Pancreas (tissue), 10 donors: ENCODE measurements around the gene ZP1. TPM values are rescaled to one million over a fixed set of nuclear protein-coding genes. Genes with fewer than 3 reads are reported as not detected.

Experiments used
- ATAC-seq, 4 donors: fragments of 200-7000 bp; cut with Tn5 transposase; one replicate each; pipeline versions ENCODE4 v1.8.0 to v1.9.1; 2020; ENCODE audit warnings: mild to moderate bottlenecking in 4 of 4, moderate library complexity in 4 of 4
- DNase-seq, 6 donors: peaks; one replicate each; pipeline ENCODE4 v3.0.0-alpha.2; 2020
- FAIRE-seq: peaks from 2 replicates; lab custom pipeline; 2012; peaks lifted over from hg19 to GRCh38; lab: Jason Lieb, UNC
- H3K27ac ChIP-seq, 4 donors: fragments of 200-600 bp; sonication (generic); 1 replicate in 3 of 4; 2 replicates in 1 of 4; pipeline versions ENCODE4 v1.5.0 to v1.8.0; 2020
- H3K27me3 ChIP-seq, 4 donors: fragments of 200-600 bp; one replicate each; pipeline ENCODE4 v1.8.0; 2021
- H3K36me3 ChIP-seq, 3 donors: fragments of 200-600 bp; sonication (generic) in 1 of 3; one replicate each; pipeline versions ENCODE4 v1.5.0 to v1.8.0; 2020 to 2021
- H3K4me1 ChIP-seq, 3 donors: fragments of 200-600 bp; one replicate each; pipeline ENCODE4 v1.8.0; 2021
- H3K4me3 ChIP-seq, 4 donors: fragments of 200-600 bp; sonication (generic) in 2 of 4; one replicate each; pipeline versions ENCODE4 v1.5.0 to v1.8.0; 2020 to 2021
- H3K9me3 ChIP-seq, 4 donors: fragments of 200-600 bp; one replicate each; pipeline ENCODE4 v1.8.0; 2021
- CTCF ChIP-seq, 4 donors: fragments of 200-600 bp; sonication (generic) in 3 of 4; IDR thresholded peaks; one replicate each; pipeline versions ENCODE4 v1.5.0 to v1.8.0; 2021; ENCODE audit warnings: antibody characterized with exemption in 4 of 4
- WGBS, 2 donors: extraction: QIAGEN DNeasy Blood & Tissue Kit; methylation state at CpG; one replicate each; pipeline ENCODE4 v1.1.7; 2013; 5-methylcytosine and 5-hydroxymethylcytosine counted together
- intact Hi-C, 3 donors: fragments of 100-400 bp; cut with DNase I; formaldehyde crosslinking; loops; one replicate each; pipeline versions ENCODE4 v1.11.1 to v1.14.2; 2022
- polyA plus RNA-seq, 2 donors: library from polyadenylated mRNA; stranded (reverse); fragments of 200-250 nt; gene quantifications; one replicate each; pipeline ENCODE4 v1.2.3, GENCODE V29; 2013
- total RNA-seq, 6 donors: library from RNA; stranded (reverse); fragmentation: NEBNext Ultra II Directional in 4 of 6; extraction: Animal tissue kit (Norgen Biotek cat#: 25700) in 4 of 6; gene quantifications; one replicate each; pipeline versions ENCODE4 v1.2.1 to v1.2.4, GENCODE V29; 2021 to 2023
- donor health status: healthy with polysubstance abuse.
- donor health status: DM: no; HTN: no; CAD: no; lungs with moderate emphysema.
- donor health status: DM: no; HTN: no; CAD: no.
- donor health status: control.
- donor health status: control.
- donor health status: Bipolar disorder and iron deficiency.
- donor health status: DM: yes; HTN: yes; CAD: no.
- donor health status: DM: no; HTN: no; CAD: no.
- donor health status: DM: no; HTN: no; CAD: no.
- donor health status: DM: yes; HTN: yes; CAD: no.

Gene ZP1
- total and polyA plus RNA-seq, 8 donors, result 0.34 to 1.5 TPM; not detected in 6

- no peak for ATAC-seq
- Histone ChIP-seq H3K9me3 (no peaks in the 10 kb centered on the region), H3K27ac (no peak overlapping the region), H3K27me3 (no peaks in the 10 kb centered on the region), H3K36me3 (no peaks in the 10 kb centered on the region), H3K4me3 (no peak overlapping the region), H3K4me1 (peaks cover 5 to 13% (median 7%) of the 10 kb centered on the region in 3 donors)
- no peak for FAIRE-seq
- TF ChIP-seq CTCF (IDR thresholded peaks at IDR 0.05), result no peak
- no peak for DNase-seq
- intact Hi-C loops, result no loop called here
- WGBS, 2 donors, result 86 to 89% methylated on average over 7 of the region's 7 CpGs
Measured at GRCh38 chr11:60875366-60876167, 8.2 kb downstream of the ZP1 start.

DNA sequence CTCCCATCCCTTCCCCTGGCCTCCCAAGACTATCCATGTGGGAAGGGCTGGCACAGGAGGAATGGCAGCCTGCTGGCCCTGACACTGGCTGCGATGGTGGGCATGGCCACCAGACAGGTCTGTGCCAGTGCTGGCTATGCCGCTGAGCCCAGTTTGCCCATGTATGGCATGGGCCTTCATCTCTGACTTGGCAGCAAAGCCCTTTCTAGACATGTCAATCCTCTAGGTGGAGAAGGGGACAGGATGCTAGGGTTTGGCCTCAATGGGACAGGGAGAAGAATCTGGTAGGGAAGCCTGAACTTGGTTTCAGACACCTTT is 8.8 kb downstream of the ZP1 start:
- 94 to 96% methylated on average over 2 of the region's 2 CpGs for WGBS, 2 donors
- H3K27ac ChIP-seq, result no peak overlapping the region
- ATAC-seq (no peak), FAIRE-seq (no peak), DNase-seq (no peak)
- H3K4me1 ChIP-seq, result peaks cover 7 to 17% (median 13%) of the 10 kb centered on the region in 3 donors
- no peak for TF ChIP-seq CTCF (IDR thresholded peaks at IDR 0.05)
- H3K9me3 ChIP-seq, result no peaks in the 10 kb centered on the region
- H3K4me3 ChIP-seq, result no peak overlapping the region
- no peaks in the 10 kb centered on the region for H3K27me3 ChIP-seq
- H3K36me3 ChIP-seq, result no peaks in the 10 kb centered on the region
- intact Hi-C loops, result no loop called here

DNA sequence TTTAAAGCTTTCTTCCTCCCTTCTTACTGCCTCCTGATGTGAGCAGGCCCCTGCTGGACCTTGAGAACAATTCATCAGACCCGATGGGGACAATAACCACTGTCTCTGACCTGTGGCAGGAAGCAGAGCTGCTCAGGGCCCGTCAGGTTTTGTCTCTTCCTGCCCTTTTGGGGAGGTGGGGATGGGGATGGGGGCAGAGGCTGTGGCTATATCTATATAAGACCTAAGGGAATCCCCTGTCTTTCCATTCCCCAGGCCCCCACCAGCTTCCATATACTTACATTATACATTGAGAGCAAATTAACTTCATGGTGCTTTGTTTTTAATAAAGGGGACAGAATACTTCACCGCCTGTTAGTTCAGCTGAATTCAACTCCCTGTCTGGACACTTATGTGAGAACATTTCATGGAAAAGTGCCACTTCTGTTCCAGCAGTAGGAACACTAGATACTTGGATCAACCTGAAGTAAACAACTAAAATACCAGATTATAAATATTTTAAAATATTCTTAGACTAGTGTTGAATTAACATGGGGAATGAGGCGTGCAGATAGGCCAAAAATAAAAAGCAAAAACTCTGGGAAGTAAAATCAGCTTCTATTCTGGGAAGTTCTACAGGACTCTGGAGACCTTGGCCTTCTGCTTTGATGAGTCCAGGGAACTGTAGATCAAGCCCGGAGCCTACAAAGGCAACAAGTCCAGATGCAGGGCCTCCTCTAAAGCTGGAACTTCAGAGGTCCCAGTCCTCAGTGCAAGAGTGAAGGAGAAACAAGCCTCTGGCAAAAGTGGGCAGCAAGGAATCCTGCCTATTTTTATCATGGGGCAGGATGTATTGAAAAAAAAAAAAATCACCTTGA is 11.1 kb downstream of the ZP1 start:
- FAIRE-seq, result no peak
- ATAC-seq, result no peak
- Histone ChIP-seq H3K4me1 (peaks cover 7 to 17% (median 15%) of the 10 kb centered on the region in 3 donors), H3K27me3 (no peaks in the 10 kb centered on the region), H3K9me3 (no peaks in the 10 kb centered on the region), H3K36me3 (no peaks in the 10 kb centered on the region), H3K4me3 (no peak overlapping the region), H3K27ac (no peak overlapping the region)
- DNase-seq, result no peak
- WGBS, 2 donors, result 75 to 76% methylated on average over 5 of the region's 5 CpGs
- intact Hi-C loops, result no loop called here
- TF ChIP-seq CTCF (IDR thresholded peaks at IDR 0.05), result no peak

DNA sequence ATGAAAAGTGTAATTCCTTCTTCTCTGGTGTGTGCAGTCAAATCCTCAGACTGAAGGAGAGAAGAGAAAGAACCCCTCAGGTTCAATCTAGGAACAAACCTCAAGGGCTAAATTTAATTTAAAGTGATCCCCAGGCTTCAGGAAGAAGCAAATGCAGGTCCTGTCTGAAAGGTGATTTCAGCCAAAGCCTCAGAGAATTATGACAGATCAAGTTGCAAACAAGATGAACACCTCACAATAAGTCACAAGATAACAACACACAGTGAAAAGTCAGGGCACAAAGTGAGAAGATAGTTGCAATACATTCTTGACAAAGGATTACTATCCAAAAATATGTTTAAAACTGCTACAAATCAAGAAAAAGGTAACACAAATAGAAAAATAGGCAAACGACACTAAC is 11.8 kb downstream of the ZP1 start:
- no peaks in the 10 kb centered on the region for H3K27me3 ChIP-seq
- ATAC-seq (no peak), FAIRE-seq (no peak), DNase-seq (no peak)
- no peaks in the 10 kb centered on the region for H3K9me3 ChIP-seq
- no peak overlapping the region for H3K27ac ChIP-seq
- H3K36me3 ChIP-seq, result no peaks in the 10 kb centered on the region
- no peak overlapping the region for H3K4me3 ChIP-seq
- peaks cover 7 to 17% (median 15%) of the 10 kb centered on the region in 3 donors for H3K4me1 ChIP-seq
- WGBS, 2 donors, result 87 to 100% methylated on average over 1 of the region's 1 CpG
- intact Hi-C loops, result no loop called here
- TF ChIP-seq CTCF (IDR thresholded peaks at IDR 0.05), result no peak
